ENCODE results near the gene S100A12. TPM values are rescaled to one million over a fixed set of nuclear protein-coding genes. Genes with fewer than 3 reads are reported as not detected.

The S100A12 gene
- total RNA-seq, 1 experiment from 2014 or later: not detected

DNA sequence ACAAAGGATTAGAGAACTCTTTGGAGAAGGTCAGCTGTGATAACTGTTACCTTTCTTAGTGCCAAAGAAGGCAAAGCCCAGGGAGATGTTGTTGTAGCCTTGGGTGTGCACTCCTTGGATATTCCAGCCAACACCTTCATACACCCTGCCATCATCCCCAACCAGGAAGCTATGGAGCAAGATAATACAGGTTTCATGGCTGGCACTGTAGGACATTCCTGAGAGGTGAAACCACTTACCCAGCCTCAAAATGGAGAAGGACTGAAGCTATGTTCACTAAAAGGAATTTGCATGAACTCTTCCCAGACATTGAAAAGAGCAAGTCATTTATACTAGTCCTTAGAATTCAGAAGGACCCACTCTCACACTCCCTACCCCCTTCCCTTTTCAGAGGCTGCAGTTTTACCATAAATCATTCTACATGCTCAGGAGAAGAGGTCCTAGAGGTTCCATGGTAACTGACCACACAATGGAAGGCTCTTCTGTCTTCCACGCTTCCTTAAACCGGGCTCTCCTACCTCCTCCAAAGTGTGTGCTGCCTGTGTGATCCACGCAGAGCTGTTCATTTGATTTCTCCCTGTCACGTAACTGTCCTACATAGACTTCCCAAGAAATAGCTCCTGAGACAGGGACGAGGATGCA, 32.3 kb downstream of the S100A12 start:
- DNase-seq: no peak
- Histone ChIP-seq H3K79me1 (ENCODE audit: insufficient read depth, low read depth, low read length, poor library complexity, severe bottlenecking) (no peaks in the 10 kb centered on the region), H3K4ac (ENCODE audit: low read depth, low read length) (no peak overlapping the region), H3T11ph (ENCODE audit: low read length) (no peak overlapping the region), H2BK120ac (ENCODE audit: low read depth, low read length, poor library complexity, severe bottlenecking) (no peak overlapping the region), H2BK5ac (ENCODE audit: insufficient read length, low read length) (no peak overlapping the region), H4K5ac (ENCODE audit: insufficient read length, low read depth, low read length) (no peak overlapping the region), H2BK20ac (ENCODE audit: low read depth, low read length, poor library complexity, severe bottlenecking) (no peak overlapping the region), H4K8ac (replicated peaks; ENCODE audit: insufficient read length, low read depth, low read length) (no peak overlapping the region), H3K27me3 (ENCODE audit: insufficient read depth, low read length) (no peaks in the 10 kb centered on the region), H3K18ac (ENCODE audit: insufficient read length, low read depth, low read length) (no peak overlapping the region), H2AFZ (ENCODE audit: low read length) (no peak overlapping the region), H2BK15ac (ENCODE audit: low read depth, low read length) (no peak overlapping the region), H2AK5ac (ENCODE audit: insufficient read length, low read length) (no peak overlapping the region), H4K20me1 (ENCODE audit: control insufficient read depth, insufficient read depth, insufficient read length) (no peaks in the 10 kb centered on the region), H3K23me2 (ENCODE audit: insufficient read length, low read depth, low read length, poor library complexity, severe bottlenecking) (no peaks in the 10 kb centered on the region), H3K4me1 (ENCODE audit: insufficient read depth, low read length) (no peaks in the 10 kb centered on the region), H3K56ac (ENCODE audit: insufficient read length, low read depth, low read length) (no peak overlapping the region), H3K9me3 (ENCODE audit: control insufficient read depth, low read depth, low read length) (no peaks in the 10 kb centered on the region), H3K27ac (ENCODE audit: insufficient read length, low read depth, low read length) (no peak overlapping the region), H3K79me2 (ENCODE audit: insufficient read depth, low read length) (no peaks in the 10 kb centered on the region), H3K9ac (ENCODE audit: extremely low read depth, insufficient read length, low read length) (no peak overlapping the region), H2BK12ac (ENCODE audit: insufficient read length, low read depth, low read length) (no peak overlapping the region), H3K14ac (ENCODE audit: insufficient read depth, low read length) (no peak overlapping the region), H3K23ac (ENCODE audit: insufficient read length, low read depth, low read length) (no peak overlapping the region), H3K4me2 (ENCODE audit: insufficient read depth, insufficient read length, low read length) (no peak overlapping the region), H4K91ac (ENCODE audit: insufficient read length, low read depth, low read length) (no peak overlapping the region)
- no peaks in the 10 kb centered on the region for H3K9me3 Mint-ChIP-seq
- H3K27me3 Mint-ChIP-seq (ENCODE audit: low read depth): peaks cover 19% of the 10 kb centered on the region
- H3K4me3 Mint-ChIP-seq: no peak overlapping the region
- no peak overlapping the region for H3K27ac Mint-ChIP-seq
- WGBS (ENCODE audit: extremely low coverage, insufficient read length, low lambda C conversion rate): no CpG with 5 or more reads among the region's 5 CpGs
- no peaks in the 10 kb centered on the region for H3K36me3 Mint-ChIP-seq (ENCODE audit: insufficient read depth in 1 of 3, low read depth in 3 of 3)
- H3K4me1 Mint-ChIP-seq: peaks cover 0 to 5% of the 10 kb centered on the region in 2 experiments; a peak in 2 of 4 replicates
- TF ChIP-seq, protein P1, sequence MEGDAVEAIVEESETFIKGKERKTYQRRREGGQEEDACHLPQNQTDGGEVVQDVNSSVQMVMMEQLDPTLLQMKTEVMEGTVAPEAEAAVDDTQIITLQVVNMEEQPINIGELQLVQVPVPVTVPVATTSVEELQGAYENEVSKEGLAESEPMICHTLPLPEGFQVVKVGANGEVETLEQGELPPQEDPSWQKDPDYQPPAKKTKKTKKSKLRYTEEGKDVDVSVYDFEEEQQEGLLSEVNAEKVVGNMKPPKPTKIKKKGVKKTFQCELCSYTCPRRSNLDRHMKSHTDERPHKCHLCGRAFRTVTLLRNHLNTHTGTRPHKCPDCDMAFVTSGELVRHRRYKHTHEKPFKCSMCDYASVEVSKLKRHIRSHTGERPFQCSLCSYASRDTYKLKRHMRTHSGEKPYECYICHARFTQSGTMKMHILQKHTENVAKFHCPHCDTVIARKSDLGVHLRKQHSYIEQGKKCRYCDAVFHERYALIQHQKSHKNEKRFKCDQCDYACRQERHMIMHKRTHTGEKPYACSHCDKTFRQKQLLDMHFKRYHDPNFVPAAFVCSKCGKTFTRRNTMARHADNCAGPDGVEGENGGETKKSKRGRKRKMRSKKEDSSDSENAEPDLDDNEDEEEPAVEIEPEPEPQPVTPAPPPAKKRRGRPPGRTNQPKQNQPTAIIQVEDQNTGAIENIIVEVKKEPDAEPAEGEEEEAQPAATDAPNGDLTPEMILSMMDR (conservative IDR thresholded peaks at IDR 0.05): no peak

Data from H9 (cell line).